NCI-H526 (cell line): ENCODE results near the gene SCFD2.
"Not testable (repeated sequence)": the region's sequence is repeated elsewhere in the genome, so short reads cannot be mapped to it uniquely, and the experiment has no call there.

Experiments
- DNase-seq, 2 experiments: peaks; one replicate each; lab custom pipeline; 2025; lab: John Stamatoyannopoulos, UW

Gene SCFD2

GRCh38 chr4:53365486-53366300 is at the start of gene SCFD2:
TSS of gene SCFD2 (minus strand) at chr4:53366061.
- DNase-seq, result peak; percentile 95 to 98

- not testable (repeated sequence) for DNase-seq
Measured at GRCh38 chr4:53409479-53409878, 43.6 kb upstream of the SCFD2 start.

GRCh38 chr4:53380221-53380620 is 14.4 kb upstream of the SCFD2 start:
- no peak for DNase-seq

- DNase-seq, result no peak
Measured at GRCh38 chr4:53378171-53378482, 12.3 kb upstream of the SCFD2 start.

- peak; percentile 89 to 98 for DNase-seq
Measured at GRCh38 chr4:53377319-53378170, 11.7 kb upstream of the SCFD2 start, which contains the start of gene FIP1L1. TSS of gene FIP1L1 (plus strand) at chr4:53377641. CDS start at chr4:53377839, 198 bp downstream.

- no peak for DNase-seq
Measured at GRCh38 chr4:53376900-53377299, 11.0 kb upstream of the SCFD2 start.

- DNase-seq, result no peak
Measured at GRCh38 chr4:53374777-53375258, 9.0 kb upstream of the SCFD2 start.

- no peak for DNase-seq
Measured at GRCh38 chr4:53371843-53372521, 6.1 kb upstream of the SCFD2 start.

GRCh38 chr4:53371049-53371448 is 5.2 kb upstream of the SCFD2 start:
- DNase-seq, result no peak

- DNase-seq, result no peak
Measured at GRCh38 chr4:53367721-53368120, 1.9 kb upstream of the SCFD2 start.

- no peak for DNase-seq
Measured at GRCh38 chr4:53366301-53366716, 448 bp upstream of the SCFD2 start.

GRCh38 chr4:53365121-53365485 is 758 bp downstream of the SCFD2 start:
- DNase-seq, result peak; percentile 20 to 45

GRCh38 chr4:53364624-53365023 is 1.2 kb downstream of the SCFD2 start:
- no peak for DNase-seq

GRCh38 chr4:53362093-53362492 is 3.8 kb downstream of the SCFD2 start:
- no peak for DNase-seq

GRCh38 chr4:53361451-53361850 is 4.4 kb downstream of the SCFD2 start:
- DNase-seq, result no peak

- no peak for DNase-seq
Measured at GRCh38 chr4:53355930-53356521, 9.8 kb downstream of the SCFD2 start.

GRCh38 chr4:53354012-53354722 is 11.7 kb downstream of the SCFD2 start:
- DNase-seq, result no peak

- no peak for DNase-seq
Measured at GRCh38 chr4:53349091-53349491, 16.8 kb downstream of the SCFD2 start.

- no peak for DNase-seq
Measured at GRCh38 chr4:53348046-53348445, 17.8 kb downstream of the SCFD2 start.

GRCh38 chr4:53346920-53347852 is 18.7 kb downstream of the SCFD2 start:
- no peak for DNase-seq
